Skin of body (tissue), 2 donors: Measurements from ENCODE around the gene MMEL1. TPM values are rescaled to one million over a fixed set of nuclear protein-coding genes. Genes with fewer than 3 reads are reported as not detected.
"Not testable (repeated sequence)": the region's sequence is repeated elsewhere in the genome, so short reads cannot be mapped to it uniquely, and the experiment has no call there.

ENCODE experiments used
- DNase-seq: peaks from one replicate; lab custom pipeline; 2025; lab: John Stamatoyannopoulos, UW
- total RNA-seq: library from RNA; depleted of rRNA; stranded (reverse); fragments of >200 nt; gene quantifications from one replicate; pipeline ENCODE4 v1.2.3, GENCODE V29; 2014

MMEL1 gene
- total RNA-seq, 1 donor from 2014 or later: 1.3 TPM

DNA sequence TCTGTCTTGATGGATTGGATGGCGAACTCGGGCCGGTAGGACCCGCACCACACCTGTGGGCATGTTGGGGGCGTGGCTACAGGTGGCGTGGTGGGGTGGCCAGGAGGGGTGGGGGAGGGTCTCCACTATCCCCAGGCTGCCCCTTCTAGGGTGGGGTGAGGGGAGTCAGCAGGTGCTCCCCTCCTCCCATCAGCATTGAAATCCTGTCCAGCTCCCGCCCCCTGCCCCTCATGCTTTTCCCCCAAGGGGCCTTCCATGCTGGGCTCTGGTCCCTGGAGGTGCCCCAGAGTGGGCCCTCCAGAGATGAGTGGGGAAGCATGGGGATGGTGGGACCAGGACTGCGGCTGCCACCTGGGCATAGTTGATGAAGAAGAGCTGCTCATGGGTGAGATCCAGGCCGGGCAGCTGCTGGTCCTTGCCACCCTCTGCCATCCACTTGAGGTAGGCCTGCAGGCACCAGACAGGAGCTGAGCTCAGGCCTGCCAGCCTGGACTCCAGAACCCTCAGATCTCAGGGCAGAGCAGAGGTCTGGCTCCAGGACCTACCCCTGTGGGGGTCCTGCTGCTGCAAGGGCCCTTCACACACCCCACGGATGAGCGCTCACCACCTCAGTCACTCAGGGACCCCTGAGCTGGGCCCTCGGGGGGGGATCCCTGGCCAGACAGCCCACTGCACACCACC, 41.1 kb downstream of the MMEL1 start:
- DNase-seq: no peak

DNA sequence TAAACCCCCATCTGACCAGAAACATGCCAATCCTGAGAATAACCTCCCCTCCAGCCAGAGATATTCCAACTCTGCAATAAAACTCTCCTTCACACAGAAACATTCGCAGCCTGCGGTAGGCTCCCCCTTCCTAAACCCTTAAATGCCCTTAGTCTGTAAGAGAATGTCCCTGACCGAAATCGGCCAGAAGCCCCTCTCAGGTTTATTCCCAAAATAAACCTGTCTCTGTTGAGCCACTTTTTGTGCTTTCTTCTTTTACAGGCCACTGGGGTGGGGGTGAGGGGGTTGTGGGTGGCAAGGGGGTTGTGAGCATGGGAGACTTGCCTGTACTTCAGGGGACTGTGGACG, 41.6 kb downstream of the MMEL1 start:
- no peak for DNase-seq

DNA sequence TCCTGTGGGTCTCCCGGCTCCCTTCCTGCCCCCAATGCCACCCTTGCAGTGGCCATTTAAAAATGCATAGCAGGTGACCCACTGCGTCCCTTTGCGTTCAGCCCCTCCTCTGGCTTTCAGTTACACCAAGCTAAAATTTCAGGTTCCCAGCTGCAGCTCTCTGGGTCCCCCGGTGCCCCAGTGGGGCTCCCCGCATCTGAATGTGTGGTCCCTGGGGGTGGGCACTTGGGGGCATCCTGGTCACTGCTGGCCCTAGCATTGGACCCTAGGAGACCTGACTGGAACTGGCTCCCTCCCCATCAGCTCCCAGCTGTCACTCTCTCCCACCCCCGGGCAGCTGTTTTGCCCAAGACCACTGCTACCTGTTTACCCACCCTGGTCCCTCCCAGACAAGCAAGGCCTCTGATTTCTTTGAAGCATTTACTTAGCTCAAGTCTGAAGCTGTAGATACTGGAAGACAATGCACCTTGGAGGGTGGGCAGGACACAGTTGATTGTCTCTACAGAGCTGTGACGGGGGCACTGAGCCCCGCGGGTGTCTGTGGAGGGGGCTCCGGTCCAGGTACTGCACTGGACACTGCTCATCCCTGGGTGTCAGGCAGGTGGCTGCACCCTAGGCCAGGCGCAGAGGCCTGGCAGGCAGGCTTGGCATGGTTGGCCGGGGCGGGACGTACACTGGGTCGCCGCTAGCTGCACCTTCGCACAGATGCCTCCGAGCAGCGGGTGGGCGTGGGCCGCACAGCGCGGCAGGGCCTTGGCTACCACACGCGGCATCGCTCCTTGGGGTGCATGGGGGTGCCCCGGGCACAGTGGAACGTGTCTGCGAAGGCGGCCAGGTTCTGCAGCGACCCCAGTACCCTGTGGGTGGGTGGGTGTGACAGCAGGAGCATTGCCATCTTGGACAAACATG, 42.3 kb downstream of the MMEL1 start:
- DNase-seq: no peak

DNA sequence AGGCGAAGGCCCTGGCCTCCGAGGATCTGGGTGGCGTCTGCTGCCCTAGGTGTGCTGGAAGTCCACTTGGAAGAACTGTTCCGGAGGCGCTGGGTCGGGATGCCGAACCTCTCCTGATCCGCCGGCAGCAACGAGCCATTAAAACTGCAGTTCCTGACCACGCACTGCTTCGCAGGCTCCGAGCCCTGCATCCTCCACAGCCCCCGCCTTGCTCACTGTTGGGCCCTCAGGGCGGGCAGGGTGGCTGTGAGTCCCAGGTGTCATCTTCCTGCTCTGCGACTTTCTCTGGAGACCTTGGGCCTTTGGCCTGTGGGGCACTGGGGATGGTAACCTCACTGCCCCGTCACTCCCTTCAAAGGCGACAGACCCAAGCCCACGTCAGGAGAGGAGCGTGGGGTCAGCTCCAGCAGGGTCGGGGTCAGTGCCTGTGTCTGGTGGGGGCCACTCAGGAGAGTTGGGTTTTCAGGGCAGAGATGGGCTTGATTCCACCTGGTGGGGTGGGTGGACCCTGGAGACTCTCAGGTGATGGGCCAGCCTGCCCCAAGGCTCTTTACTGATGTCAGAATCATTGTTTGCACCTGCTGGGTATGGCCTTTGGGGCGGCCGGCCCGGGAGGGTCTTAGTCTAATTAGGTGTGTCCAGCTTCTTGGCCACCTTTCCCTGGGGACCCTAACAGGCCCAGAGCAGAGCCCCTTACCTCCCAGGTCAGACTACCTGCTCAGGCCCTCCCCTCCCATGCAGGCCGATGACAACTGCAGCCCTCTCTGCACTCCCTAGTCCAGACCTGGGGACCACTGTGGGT, 43.2 kb downstream of the MMEL1 start:
- DNase-seq: no peak

DNA sequence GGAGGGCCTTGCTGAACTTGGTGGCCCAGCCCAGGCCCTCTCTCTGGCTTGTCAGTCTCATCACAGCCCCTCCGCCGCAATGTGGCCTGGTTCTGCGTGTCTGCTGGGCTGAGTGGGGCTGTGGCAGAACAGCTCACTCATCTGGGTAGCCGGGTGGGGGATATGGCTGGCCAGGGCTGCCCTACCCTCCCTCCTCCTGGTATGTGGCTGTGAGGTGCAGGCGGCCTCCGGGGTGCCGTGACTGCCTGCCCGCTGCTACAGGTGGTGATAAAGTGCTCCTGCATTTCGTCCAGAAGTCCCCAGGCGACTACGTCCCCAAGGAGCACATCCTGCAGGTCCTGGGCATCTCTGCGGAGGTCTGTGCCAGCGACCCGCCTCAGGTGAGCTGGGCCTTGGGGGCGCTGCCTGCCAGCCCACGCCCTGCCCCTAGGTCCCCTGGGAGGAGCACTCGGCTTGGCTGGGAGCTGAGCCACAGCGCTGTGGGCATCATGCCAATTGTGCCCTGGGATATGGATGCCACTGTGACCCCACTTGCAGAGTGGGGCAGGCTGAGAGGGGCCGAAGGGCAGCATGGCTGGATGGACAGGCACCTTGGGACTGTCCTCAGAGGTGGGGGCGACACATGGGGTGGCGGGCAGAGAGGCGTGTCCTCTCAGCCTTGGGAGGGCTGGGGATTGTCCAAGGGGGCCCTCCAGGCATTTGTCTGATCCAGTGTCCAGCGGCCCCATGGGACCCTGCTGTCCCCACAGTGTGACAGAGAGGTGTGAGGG, 44.0 kb downstream of the MMEL1 start:
- no peak for DNase-seq

DNA sequence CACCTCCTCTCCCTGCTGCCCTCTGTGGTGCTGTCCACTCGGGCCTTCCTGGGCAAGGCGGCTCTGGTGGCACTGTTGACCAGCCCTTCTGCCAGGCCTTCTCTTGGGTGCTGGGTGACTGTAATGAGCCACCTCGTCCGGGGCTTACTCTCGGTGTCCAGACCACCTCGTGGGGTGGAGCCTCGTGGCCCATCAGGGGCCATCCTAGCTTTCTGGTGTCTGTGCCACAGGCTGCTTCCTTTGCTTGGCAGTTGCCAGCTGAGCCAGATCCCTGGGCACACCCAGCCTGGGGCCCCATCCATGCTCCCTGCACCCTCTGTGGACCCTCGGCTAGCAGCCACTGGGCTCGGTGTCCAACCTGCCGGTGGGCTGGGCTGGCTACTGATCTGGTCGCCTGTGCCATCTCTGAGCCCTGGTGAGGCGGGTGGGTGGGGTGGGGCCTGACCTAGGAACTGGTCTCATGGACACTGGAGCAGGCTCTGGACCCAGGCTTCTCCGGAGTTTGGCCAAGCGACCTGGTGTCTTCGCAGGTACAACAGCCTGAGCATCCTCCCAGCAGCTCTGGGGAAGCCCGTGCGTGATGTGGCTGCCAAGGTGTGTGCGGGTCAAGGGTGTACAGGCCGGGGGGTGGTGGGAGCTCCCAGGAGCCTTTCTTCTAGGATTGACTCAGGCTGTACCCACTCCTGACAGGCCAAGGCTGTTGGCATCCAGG, 44.8 kb downstream of the MMEL1 start:
- no peak for DNase-seq

DNA sequence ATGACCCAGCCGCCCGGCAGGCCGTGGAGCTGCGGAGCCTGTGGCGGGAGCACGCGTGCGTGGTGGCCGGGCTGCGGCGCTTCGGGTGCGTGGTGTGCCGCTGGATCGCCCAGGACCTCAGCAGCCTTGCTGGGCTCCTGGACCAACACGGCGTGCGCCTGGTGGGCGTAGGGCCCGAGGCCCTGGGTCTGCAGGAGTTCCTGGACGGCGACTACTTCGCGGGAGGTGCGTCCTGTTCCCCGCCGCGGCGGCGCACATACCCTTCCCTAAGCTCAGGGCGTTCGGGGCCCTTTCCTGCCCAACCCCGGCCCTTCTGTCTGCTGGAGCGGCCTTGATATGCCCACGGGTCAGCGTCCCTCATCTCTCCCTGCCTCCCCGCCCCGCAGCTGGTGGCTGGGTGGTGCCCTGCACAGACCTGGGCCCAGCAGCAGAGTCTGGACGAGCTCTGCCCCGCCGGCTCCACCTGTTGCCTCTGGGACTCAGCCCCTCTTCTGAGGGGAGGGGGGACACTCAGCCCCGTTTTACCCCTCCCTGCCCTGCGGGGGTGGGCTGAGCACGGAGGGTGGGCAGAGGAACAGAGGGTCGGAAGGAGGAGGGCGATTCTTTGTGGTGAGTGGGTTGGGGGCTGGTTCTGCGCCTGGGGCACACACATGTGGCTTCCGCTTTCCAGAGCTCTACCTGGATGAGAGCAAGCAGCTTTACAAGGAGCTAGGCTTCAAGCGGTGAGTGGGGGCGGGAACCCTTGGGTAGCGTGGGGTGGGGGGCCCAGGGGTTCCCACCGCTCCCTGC, 45.6 kb downstream of the MMEL1 start:
- no peak for DNase-seq

DNA sequence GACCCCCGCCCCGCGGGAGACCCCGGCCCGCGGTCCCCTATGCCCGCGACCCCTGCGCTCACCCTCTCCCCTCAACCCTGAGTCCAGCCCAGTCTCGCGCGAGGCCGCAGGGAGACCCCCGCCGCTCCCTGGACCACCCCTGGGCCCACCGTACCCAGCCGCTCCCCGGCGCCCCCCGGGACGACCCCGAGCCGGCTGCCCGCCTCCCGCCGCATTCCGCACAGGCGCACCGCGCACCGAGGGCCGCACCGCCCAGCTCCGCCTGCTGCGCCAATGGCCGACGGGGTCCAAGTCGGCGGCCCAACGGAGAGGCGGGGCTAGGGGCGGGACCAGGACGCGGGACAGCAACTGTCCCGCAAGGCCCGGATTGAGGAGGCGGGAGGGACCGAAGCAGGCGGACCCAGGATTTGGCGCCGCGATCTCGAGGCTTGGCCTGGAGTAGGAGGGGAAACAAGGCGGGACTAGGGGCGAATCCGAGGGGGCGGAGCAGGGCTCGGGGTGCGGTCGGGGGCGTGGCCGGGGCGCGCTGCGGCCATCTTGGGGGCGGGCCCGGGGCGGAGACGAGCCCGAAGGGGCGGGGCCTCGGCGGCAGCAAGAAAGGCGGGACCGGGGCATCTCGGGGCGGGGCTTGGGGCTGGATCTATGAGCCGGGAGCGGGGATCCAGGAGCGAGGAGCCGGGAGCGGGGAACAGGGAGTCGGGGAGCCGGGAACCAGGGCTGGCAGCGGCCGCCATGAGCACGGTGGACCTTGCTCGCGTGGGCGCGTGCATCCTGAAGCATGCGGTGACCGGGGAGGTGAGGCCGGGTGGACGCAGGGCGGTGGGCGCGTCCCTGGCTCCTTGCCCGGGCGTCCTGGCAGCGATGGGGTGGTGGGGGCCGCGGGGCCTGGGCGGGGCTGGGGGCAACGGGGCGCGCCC, 46.4 kb downstream of the MMEL1 start, which contains the start of gene PRXL2B:
TSS of gene PRXL2B (plus strand) at position 624 of the 917 bp plus-strand sequence. CDS start at position 733, 109 bp downstream.
- peak; percentile 99 for DNase-seq

DNA sequence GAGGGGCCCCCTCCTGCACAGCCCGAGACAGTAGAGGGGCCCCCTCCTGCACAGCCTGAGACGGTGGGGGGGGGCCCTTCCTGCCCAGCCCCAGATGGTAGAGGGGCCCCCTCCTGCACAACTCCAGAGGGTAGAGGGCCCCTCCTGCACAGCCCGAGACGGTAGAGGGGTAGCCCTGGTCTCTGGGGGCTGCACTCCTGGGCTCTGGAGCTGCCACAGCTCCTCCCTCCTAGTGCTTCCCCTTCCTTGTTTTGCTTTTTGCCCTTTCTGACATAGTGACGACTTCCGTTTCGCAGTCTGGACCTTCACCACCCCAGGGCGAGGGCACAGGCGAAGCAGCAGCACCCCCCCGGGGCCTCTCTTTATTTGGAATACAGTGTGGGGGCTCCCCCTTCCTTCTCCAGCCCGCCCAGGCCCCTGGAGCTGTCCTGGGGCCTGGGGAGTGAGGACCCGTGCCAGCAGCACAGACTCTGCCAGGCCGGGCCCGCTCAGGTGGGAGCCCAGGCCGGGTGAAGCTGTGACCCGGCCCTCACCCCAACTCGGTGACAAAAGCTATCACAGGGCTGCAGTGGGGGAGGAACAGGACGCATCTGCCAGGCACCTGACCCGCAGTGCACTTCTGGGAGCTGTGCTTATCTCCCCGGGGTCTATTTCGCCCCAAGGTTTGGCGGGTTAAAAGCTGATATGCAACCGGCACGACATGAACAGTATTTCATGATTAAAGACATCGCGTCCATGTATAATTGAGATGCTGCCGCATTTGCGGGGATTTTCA, 47.3 kb downstream of the MMEL1 start:
- peak; percentile 15 for DNase-seq

DNA sequence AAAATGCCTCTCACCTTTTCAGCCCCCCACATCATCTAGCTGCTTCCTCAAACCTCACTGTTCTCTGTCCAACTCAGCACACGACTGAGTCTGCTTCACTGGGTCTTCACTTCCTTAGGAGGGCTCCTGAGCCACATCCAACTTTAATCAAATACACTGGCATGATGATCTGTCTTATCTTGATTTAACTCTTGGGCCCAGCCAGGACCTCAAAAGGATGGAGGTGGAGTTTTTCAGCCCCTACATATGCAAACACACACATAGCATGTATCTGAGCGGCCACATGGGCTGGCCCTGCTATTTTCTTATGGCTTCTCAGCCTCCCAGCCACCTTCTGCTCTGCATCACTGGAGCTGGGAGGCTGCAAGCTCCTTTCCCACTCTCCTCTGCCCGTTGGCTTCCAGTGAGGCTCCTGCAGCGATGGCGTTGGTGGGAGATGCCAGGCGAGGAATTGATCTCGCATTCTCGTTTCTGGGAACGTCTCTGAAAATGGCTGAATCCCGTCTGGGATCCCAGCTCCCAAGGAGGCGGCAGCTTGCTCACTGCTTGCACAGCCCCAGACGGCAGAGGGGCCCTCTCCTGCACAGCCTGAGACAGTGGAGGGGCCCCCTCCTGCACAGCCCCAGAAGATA, 48.0 kb downstream of the MMEL1 start:
- no peak for DNase-seq

DNA sequence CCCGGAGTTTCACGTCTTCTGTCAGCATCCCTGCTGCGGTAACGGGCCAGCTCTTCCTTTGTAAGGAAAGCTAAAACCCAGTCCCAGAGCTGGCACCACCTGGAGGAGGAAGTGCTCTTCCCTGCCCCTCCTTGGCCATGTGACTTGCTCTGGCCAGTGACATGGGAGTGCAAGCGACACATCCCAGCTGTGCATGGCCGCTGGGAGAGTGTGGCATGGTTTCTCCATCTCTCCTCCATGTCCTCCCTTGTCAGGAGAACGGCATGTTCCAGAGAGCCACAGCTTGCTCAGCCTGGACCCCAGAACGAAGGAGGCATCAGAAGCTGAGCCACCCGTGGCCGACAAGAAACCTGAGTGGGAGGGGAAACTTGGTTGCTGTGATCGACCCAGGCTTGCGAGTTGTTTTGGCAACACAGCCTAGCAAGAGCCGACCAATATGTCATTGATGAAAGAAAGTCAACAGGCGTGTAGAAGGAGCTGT, 48.9 kb downstream of the MMEL1 start:
- no peak for DNase-seq

DNA sequence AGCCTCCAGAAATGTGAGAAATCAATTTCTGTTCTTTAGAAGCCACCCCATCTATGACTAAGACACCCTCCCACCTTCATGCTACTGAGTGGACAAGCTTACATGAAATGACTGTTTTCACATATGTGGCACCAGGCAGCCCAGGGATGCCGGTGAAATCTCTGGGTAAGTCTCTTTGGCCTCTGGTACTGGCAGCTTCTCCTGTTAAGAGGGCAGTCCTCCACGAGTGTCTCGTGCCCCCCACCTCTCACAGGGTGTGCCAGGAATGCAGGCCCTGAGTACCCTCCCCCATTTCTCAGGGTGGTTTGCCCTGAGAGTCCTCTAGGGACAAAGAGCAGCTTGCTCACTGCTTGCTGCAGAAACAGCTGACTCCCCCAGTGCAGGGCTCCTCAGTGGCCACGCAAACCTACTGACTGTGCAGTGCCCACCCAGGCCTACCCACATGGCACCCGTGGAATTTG, 49.5 kb downstream of the MMEL1 start:
- no peak for DNase-seq

DNA sequence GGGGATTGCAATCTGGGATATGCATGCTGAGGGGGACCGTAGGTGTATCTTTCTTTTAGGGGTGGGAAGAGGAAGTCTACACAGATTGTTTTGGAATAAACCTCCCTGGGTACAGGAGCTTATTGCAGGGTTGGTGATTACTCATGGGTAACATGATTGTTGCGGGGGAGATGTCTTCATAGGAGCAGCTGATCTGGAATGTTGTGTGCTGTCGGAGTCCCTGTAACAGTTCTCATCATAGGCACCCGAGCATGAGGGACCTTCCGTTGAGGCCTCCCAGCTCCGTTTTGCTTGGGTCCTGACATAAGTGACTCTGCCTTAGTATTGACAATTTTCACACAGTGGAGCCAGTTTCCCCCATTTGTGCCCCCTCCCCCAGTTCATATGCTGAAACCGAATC, 50.4 kb downstream of the MMEL1 start:
- no peak for DNase-seq

DNA sequence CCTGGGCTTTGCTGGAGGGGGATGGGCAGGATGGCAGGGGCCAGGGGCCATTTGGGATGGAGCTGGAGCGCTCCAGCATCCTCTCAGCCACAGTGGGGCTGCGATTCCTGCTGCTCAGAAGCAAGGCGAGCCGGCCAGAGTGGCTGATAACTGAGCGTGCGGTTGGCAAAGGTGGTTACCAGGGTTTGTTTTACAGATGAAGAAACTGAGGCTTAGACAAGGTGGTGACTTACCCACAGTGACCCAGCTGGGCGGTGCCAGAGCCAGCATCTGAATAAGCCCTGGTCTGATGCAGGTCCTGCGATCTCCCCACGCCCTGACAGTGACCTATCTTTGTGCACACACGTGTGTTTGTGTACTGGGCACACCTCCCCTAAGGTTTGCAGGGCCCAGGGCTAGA, 52.1 kb downstream of the MMEL1 start:
- no peak for DNase-seq

DNA sequence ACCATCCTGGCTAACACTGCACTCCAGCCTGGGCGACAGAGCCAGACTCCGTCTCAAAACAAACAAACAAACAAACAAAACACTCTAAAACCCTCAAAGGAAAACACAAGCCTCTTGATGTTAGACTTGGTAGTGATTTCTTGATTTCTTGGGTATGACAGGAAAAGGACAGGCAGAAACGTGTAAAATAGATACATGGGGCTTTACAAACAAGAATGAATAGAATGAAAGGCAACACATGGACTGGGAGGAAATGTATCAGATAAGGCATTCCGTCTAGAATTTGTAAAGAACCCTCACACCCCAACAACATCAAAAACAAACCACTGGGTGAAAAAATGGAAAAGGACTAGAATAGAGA, 54.1 kb downstream of the MMEL1 start:
- DNase-seq: no peak

DNA sequence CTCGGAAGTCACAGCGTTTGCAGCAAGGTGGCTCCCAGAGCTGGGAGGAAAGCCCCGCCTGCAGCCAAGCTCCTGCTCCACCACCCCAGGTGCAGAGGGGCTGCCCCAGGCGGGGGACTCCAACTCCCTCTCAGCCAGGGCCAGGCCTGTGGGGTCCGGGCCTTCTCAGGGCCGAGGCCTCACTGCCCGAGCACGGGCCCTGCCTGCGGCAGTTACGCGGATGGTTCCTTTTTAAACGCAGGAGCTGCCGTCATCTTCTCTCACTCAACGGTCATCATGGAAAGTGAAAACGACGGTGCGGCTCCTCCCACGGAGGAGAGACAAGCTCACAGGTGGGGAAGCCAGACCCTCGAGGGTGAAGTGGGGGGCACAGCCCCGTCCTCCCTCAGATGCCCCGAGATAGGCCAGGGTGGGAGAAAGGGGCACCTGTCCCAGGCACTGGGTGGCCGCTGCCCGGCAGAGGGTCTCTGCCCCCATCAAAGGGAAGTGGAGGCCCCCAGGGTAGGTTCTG, 55.2 kb downstream of the MMEL1 start:
- not testable (repeated sequence) for DNase-seq
